MM.1S (cell line): Measurements from ENCODE around the gene SCN2A.

Experiments used
- DNase-seq: peaks from one replicate; pipeline ENCODE4 v3.0.0-alpha.2; 2015
- H2AFZ ChIP-seq: fragments of 300-600 bp; sonication (generic); 2 replicates; pipeline ENCODE4 v1.6.0; 2016; ENCODE audit warnings: antibody characterized with exemption, low read length
- H3F3A ChIP-seq: fragments of 300-600 bp; sonication (generic); 2 replicates; pipeline ENCODE4 v1.6.1; 2016; ENCODE audit warnings: mild to moderate bottlenecking, antibody characterized with exemption, low read length, moderate library complexity, mixed read lengths; ENCODE audit not compliant: insufficient read depth
- H3K27ac ChIP-seq: fragments of 300-600 bp; sonication (generic); 2 replicates; pipeline ENCODE4 v1.5.1; 2016; ENCODE audit warnings: mild to moderate bottlenecking, low read length
- H3K27me3 ChIP-seq: fragments of 300-600 bp; sonication (generic); replicated peaks from 2 replicates; pipeline ENCODE4 v1.6.0; 2016; ENCODE audit warnings: low read length; ENCODE audit not compliant: insufficient read depth
- H3K36me3 ChIP-seq: fragments of 300-600 bp; sonication (generic); replicated peaks from 2 replicates; pipeline ENCODE4 v1.6.1; 2016; ENCODE audit warnings: mild to moderate bottlenecking, low read length, mixed read lengths; ENCODE audit not compliant: insufficient read depth
- H3K4me1 ChIP-seq: fragments of 300-600 bp; sonication (generic); 2 replicates; pipeline ENCODE4 v1.6.1; 2016; ENCODE audit warnings: low read length, mixed read lengths
- H3K4me2 ChIP-seq: fragments of 300-600 bp; sonication (generic); 2 replicates; pipeline ENCODE4 v1.6.0; 2016; ENCODE audit warnings: low read depth, low read length
- H3K4me3 ChIP-seq: fragments of 300-600 bp; sonication (generic); 2 replicates; pipeline ENCODE4 v1.5.1; 2016; ENCODE audit warnings: low read length, mixed read lengths
- H3K79me2 ChIP-seq: fragments of 300-600 bp; sonication (generic); 2 replicates; pipeline ENCODE4 v1.6.1; 2016; ENCODE audit warnings: mixed run types, low read length, mixed read lengths
- H3K9ac ChIP-seq: fragments of 300-600 bp; sonication (generic); 2 replicates; pipeline ENCODE4 v1.6.1; 2016; ENCODE audit warnings: low read length, mixed read lengths
- H3K9me2 ChIP-seq: fragments of 300-600 bp; sonication (generic); replicated peaks from 2 replicates; pipeline ENCODE4 v1.6.1; 2016; ENCODE audit warnings: mild to moderate bottlenecking, low read length, mixed read lengths; ENCODE audit not compliant: insufficient read depth
- H3K9me3 ChIP-seq: fragments of 300-600 bp; sonication (generic); replicated peaks from 2 replicates; pipeline ENCODE4 v1.6.1; 2016; ENCODE audit warnings: mild to moderate bottlenecking, low read length, mixed read lengths; ENCODE audit not compliant: insufficient read depth
- H4K20me1 ChIP-seq: fragments of 300-600 bp; sonication (generic); 2 replicates; pipeline ENCODE4 v1.6.1; 2016; ENCODE audit warnings: mild to moderate bottlenecking, low read length, moderate library complexity, mixed read lengths; ENCODE audit not compliant: insufficient read depth
- EZH2 ChIP-seq: fragments of 300-600 bp; sonication (generic); optimal IDR thresholded peaks from 2 replicates; pipeline ENCODE3; 2017; ENCODE audit warnings: low read depth, mild to moderate bottlenecking, antibody characterized with exemption, low read length, mixed read lengths
- EZH2phosphoT487 ChIP-seq: fragments of 300-600 bp; sonication (generic); IDR thresholded peaks from 2 replicates; pipeline ENCODE4 v1.6.1; 2018; ENCODE audit warnings: antibody characterized with exemption, low read length
- TF ChIP-seq, protein P1 (sequence below): fragments of 300-600 bp; sonication (generic); IDR thresholded peaks from 2 replicates; pipeline ENCODE4 v1.5.1; 2016; ENCODE audit warnings: antibody characterized with exemption, low read length, mixed read lengths

The SCN2A gene

DNA sequence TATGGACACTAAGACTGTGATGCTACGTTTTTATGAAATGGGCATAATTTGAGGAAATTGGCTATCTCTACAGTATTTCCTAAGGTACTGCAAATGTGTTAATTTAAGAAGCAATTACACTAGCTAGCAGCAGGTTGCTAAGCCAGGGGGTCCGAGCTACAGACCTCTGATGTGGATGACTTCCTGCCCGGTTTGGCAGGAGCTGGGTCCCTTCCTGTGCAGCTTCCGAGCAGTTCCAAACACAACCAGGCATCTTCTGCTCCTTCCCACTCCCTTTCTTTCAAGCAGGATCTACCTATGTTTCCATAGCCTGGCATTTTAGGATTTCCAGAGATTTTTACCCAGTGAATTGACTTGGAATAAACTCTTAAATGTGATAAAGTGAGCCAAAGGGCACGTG, 55.7 kb downstream of the SCN2A start:
- no peak overlapping the region for H2AFZ ChIP-seq

DNA sequence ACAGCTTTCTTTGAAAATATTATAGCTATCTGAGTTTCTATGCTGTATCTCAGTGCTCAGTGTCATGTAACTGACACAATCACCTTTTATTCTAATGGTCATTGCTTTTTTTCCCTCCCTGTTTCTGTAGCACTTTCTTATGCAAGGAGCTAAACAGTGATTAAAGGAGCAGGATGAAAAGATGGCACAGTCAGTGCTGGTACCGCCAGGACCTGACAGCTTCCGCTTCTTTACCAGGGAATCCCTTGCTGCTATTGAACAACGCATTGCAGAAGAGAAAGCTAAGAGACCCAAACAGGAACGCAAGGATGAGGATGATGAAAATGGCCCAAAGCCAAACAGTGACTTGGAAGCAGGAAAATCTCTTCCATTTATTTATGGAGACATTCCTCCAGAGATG, 56.4 kb downstream of the SCN2A start:
- H3K27me3 ChIP-seq, result no peaks in the 10 kb centered on the region
- H3K9ac ChIP-seq, result no peak overlapping the region
- TF ChIP-seq, protein P1, sequence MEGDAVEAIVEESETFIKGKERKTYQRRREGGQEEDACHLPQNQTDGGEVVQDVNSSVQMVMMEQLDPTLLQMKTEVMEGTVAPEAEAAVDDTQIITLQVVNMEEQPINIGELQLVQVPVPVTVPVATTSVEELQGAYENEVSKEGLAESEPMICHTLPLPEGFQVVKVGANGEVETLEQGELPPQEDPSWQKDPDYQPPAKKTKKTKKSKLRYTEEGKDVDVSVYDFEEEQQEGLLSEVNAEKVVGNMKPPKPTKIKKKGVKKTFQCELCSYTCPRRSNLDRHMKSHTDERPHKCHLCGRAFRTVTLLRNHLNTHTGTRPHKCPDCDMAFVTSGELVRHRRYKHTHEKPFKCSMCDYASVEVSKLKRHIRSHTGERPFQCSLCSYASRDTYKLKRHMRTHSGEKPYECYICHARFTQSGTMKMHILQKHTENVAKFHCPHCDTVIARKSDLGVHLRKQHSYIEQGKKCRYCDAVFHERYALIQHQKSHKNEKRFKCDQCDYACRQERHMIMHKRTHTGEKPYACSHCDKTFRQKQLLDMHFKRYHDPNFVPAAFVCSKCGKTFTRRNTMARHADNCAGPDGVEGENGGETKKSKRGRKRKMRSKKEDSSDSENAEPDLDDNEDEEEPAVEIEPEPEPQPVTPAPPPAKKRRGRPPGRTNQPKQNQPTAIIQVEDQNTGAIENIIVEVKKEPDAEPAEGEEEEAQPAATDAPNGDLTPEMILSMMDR, result no peak
- TF ChIP-seq EZH2phosphoT487, result no peak
- H4K20me1 ChIP-seq, result no peaks in the 10 kb centered on the region
- H3F3A ChIP-seq, result no peaks in the 10 kb centered on the region
- no peaks in the 10 kb centered on the region for H3K9me3 ChIP-seq
- no peaks in the 10 kb centered on the region for H3K79me2 ChIP-seq
- H3K36me3 ChIP-seq, result no peaks in the 10 kb centered on the region
- H3K4me3 ChIP-seq, result no peak overlapping the region
- H3K4me1 ChIP-seq, result no peaks in the 10 kb centered on the region
- H3K4me2 ChIP-seq, result no peak overlapping the region
- H3K9me2 ChIP-seq, result no peaks in the 10 kb centered on the region
- no peak for DNase-seq
- no peak overlapping the region for H2AFZ ChIP-seq
- no peak overlapping the region for H3K27ac ChIP-seq

More for the DNA sequence above, 55.7 kb downstream of the SCN2A start:
- H3K27ac ChIP-seq, result no peak overlapping the region
- no peaks in the 10 kb centered on the region for H3K36me3 ChIP-seq
- no peak overlapping the region for H3K4me2 ChIP-seq
- no peak for TF ChIP-seq EZH2
- TF ChIP-seq EZH2phosphoT487, result no peak
- TF ChIP-seq, protein P1, result no peak
- H3K79me2 ChIP-seq, result no peaks in the 10 kb centered on the region
- no peaks in the 10 kb centered on the region for H3K4me1 ChIP-seq
- no peaks in the 10 kb centered on the region for H3F3A ChIP-seq
- H4K20me1 ChIP-seq, result no peaks in the 10 kb centered on the region
- no peak overlapping the region for H3K4me3 ChIP-seq
- no peak overlapping the region for H3K9ac ChIP-seq
- no peaks in the 10 kb centered on the region for H3K9me2 ChIP-seq
- DNase-seq, result no peak
- no peaks in the 10 kb centered on the region for H3K9me3 ChIP-seq
- no peaks in the 10 kb centered on the region for H3K27me3 ChIP-seq

DNA sequence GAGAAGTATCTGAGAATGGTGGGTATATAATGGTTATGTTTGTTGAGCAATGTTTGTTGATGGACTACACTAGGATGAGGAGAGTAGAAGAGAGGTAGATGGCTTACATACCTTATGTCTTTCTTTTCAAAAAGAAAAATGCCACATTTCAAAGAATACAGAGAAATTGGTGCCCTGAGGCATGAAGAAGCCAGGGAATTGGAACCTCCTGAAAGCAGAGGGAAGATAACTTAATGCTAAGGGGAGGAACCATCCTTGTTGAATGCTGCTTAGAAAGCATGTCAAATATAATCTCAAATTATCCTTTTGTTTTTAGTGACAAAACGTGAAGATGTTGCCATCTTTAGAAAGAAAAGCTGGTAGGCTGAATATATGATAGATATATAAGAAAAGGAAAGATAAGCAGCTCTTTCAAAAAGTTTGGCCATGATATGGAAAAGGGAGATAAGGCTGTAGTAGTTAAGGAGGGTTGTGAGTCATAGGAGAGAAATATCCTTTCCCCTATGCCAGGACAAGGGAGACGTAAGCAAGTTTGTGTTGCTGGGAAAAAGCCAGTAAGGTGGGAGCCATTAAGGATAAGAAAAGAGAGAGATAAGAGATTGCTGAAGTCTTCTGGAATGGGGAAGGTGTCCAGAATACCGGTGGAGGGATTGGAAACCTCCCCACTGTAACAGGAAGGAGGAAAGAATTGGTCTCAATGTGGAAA, 66.3 kb downstream of the SCN2A start:
- H3K36me3 ChIP-seq, result no peaks in the 10 kb centered on the region
- no peak for TF ChIP-seq EZH2phosphoT487
- TF ChIP-seq EZH2, result no peak
- TF ChIP-seq, protein P1, result no peak
- H4K20me1 ChIP-seq, result no peaks in the 10 kb centered on the region

More for the DNA sequence above, 66.3 kb downstream of the SCN2A start:
- Histone ChIP-seq H3K9ac (no peak overlapping the region), H3K27me3 (no peaks in the 10 kb centered on the region), H3F3A (no peaks in the 10 kb centered on the region), H3K9me2 (no peaks in the 10 kb centered on the region), H3K4me1 (no peaks in the 10 kb centered on the region), H3K27ac (no peak overlapping the region), H3K4me2 (no peak overlapping the region), H2AFZ (no peak overlapping the region), H3K9me3 (no peaks in the 10 kb centered on the region), H3K79me2 (no peaks in the 10 kb centered on the region), H3K4me3 (no peak overlapping the region)
- DNase-seq, result no peak
